Cortex of kidney (tissue), 1 donor: Measurements from ENCODE around the gene GGCX.
"Not testable (repeated sequence)": the region's sequence is repeated elsewhere in the genome, so short reads cannot be mapped to it uniquely, and the experiment has no call there.

Experiments
- DNase-seq: peaks from one replicate; lab custom pipeline; 2025; lab: John Stamatoyannopoulos, UW

Gene GGCX

DNA sequence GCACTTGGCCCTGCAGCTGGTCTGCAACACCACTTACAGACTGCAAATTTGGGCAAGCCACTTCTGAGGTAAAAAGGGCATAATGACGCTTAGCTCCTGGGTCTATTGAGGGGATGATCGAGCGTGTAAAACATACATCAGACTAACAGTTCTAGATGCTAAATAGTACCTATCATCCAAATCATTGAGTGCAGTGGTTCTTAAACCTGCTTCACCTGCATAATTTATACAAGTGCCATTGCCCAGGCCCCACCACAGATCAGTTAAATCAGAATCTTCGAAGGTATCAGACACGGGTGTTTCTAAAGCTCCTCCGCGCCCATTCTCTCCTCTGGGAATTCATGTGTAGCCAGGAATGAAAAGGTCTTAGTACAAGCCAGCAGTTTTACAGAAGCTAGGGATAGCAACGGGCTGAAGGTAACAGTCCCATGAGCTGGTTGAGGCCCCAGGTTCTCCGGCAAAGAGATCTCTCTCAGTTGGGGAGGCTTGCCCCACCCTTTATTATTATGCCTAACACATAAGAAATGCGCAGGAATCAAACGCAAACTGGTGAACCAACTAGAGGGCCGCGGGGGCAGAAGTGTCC, 33.5 kb upstream of the GGCX start:
- no peak for DNase-seq

DNA sequence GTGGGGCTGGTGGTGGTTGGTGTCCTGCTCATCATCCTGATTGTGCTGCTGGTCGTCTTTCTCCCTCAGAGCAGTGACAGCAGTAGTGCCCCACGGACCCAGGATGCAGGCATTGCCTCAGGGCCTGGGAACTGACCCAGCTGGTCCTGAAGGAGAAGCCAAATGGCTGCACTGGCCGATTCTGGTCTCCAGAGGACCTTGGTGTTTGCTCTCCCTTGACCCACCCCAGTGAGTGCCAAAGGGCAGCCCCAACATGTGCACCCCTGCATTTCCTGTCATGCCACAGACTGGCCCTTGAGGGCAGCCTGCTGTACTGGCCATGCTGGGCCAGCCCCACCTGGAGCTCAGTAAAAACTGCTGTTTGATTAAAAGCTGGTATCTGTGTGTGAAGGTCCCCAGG, 31.7 kb upstream of the GGCX start:
- DNase-seq = no peak

DNA sequence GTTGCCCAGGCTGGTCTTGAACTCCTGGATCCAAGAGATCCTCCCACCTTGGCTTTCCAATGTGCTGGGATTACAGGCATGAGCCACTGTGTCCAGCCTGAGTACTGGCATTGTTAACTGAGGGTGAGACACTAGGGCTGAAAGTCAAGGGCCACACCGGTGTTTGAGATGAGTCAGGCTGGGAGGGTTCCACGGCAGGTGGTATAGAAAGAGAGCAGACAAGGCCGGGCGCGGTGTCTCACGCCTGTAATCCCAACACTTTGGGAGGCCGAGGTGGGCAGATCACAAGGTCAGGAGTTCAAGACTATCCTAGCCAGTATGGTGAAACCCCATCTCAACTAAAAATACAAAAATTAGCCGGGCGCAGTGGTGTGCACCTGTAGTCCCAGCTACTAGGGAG, 31.0 kb upstream of the GGCX start:
- not testable (repeated sequence) for DNase-seq

DNA sequence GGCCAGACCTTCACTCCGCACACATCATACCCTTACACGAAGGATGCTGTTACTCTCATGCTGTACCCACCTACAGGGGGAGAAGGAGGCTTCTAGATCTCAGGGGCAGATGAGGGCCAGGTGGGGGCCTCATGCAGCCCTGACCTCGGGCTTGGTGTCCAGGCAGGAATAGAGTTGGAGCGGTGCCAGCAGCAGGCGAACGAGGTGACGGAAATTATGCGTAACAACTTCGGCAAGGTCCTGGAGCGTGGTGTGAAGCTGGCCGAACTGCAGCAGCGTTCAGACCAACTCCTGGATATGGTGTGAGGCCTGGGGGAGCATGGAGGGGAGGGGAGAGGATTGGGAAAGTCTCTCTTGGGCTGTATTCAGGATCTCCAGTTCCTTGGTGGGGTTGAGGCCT, 30.3 kb upstream of the GGCX start:
- DNase-seq = no peak

DNA sequence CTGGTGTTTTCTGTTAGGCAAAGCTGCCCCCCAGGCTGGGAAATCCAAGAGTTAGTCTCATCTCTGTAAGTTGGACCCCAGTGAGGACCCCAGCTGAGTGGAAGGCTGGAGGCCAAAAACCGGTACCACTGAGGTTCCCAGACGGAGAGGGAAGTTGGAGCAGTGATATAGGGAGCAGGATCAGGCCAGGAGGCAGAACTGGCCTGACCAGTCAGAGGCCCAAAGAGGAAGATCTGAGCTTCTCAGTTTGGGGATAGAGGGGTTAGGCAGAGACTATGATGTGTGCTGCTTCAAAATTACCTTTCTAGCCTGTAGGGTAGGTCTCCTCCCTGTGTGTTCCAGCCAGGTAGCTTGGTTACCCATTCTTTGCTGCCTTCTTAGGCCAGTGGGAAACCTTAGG, 29.7 kb upstream of the GGCX start:
- DNase-seq = no peak

DNA sequence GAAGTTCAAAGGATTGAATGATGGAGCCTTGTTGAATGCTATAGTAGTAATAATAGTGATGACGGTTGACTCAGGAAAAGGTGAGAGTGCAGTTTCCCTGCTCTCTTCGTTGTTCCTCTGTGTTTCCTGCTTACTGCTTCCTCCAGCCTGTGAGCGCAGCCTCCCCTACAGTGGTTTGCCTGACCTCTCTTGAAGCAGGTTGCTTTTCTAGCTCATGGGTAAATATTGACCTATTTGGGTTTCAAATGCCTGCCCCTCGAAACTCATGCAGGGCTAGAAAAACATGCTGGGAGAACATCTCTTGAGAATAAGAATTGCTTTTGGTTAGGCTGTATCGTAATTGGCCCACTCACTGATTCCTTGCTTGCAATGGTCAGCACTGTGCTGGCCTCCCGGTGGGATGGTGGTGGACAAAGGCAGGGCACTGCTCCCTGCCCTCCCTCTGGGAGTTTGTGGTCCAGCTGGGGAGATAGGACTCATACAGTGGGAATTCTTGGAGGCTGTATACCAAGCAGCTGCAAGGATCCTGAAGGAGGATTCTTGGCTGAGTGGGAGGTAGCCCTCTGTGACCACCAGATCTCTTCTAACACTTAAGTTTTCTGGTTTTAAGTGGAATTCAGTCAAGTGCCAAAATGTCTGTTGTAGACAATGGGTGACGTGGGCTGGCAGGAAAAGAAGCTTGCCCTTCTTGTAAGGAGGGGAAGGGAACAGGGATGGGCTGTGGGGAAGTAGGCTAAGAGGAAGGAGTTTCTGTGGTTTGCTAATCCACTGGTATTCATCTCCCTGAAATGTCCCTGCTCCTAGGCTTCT, 28.9 kb upstream of the GGCX start:
- no peak for DNase-seq

DNA sequence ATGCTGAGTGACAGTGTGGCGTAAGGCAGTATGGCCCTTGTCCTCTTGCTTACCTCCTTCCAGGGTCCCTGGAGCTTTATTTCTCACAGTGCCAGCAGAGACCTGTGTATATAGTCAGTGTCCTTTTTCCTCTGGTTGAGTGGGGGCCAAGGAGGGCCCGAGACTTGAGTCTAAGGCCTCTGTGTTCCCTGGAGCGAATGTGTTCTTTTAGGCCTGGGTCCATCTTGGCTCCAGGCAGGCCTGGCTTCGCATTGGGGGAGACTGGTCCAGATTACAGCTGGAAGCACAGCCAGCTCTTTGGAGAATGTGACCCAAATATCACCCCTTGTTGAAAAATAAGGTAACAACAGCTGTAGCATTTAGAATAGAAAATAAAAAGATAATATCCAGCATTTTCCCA, 27.9 kb upstream of the GGCX start:
- DNase-seq = no peak

DNA sequence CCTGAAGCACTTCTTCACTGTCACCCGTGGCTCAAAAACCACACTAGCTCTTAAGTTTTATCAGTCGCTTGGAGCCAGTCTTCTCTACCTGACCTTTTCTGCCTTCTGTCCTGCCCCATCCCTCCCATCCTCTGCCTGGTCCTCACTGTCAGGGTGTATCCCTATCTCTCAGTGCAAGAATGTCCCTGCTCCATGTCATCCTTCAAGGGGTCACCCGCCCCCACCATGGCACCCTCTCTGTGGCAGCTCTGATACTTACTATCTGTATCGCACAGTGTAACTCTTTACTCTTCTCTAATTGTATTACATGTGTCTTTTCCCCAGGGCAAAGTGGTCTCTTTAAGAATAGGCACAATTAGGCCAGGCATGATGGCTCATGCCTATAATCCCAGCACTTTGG, 27.4 kb upstream of the GGCX start:
- no peak for DNase-seq

DNA sequence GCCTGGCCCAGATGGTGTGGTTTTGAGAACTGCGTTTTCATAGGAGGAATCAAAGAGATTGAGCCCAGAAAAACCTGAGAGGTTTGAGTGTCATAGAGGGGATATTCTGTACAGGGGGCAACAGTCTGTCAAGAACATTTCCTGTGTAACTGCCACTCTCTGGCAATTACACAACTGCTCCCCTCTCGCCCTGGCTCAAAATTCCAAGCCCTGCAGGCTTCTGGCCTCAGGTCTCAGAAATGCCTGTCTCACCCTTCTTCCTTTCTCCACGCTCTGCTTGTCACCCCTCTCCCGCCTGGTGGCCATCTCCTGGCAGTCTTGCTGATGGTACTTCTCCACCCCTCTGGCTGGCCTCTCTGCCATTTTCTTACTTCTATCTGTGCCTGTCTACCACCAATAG, 26.9 kb upstream of the GGCX start:
- no peak for DNase-seq

DNA sequence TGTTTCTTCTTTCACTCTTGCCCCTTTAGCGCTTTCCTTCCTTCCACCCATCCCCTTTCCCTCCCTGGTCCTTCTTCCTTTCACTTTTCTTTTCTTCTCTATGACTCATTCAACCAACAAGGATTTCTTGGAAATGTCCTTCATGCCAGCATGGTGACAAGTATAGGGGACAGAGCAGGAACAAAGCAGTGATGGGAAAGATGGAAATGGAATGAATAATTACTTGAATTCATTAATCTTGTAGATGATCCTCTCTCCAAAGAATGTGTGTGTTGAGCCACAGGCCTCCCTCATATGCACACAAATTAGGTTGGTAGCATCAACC, 24.4 kb upstream of the GGCX start:
- no peak for DNase-seq

DNA sequence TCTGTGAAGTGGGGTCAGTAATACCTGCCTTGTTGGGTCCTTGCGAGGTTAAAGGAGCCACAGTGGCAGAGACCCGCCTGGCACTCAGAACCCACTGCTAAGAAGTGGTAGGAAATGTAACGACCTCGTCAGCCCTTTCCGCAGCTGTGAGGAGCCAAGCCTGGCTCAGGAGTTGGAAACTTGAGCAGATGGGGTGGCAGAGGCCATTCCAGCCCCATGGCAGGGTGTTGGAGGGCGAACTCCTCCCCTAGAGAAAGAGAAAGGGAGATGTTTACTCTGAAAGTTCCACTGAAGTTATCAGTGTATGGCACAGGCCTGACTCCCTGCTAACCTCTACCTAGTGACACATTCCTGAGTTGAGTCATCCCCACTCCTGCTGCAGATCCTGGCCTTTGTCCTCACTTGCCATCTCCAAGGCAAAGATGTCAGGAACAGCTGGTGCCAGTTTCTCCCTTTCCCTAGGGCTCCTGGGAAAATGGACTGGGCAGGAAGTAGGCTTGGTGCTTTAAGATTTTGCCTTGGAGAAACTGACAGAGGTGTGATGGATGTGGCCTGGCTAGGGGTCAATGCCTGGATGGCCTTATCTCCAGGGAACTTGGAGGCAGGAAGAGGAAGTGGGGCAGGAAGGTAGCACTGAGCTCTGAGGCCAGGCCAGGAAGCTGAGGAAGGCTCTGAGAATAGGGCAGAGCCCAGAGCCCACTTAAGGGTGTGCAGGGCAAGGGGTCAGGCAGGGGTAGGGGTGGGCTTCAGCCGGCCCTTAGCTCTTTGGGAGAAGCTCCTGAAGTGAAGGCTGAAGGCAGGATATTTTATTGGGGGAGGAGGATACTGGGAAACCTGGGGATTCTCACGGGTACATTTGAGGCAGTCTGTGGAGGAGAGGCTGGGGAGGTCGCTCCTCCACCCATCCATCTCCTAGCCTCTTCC, 23.8 kb upstream of the GGCX start:
- no peak for DNase-seq

DNA sequence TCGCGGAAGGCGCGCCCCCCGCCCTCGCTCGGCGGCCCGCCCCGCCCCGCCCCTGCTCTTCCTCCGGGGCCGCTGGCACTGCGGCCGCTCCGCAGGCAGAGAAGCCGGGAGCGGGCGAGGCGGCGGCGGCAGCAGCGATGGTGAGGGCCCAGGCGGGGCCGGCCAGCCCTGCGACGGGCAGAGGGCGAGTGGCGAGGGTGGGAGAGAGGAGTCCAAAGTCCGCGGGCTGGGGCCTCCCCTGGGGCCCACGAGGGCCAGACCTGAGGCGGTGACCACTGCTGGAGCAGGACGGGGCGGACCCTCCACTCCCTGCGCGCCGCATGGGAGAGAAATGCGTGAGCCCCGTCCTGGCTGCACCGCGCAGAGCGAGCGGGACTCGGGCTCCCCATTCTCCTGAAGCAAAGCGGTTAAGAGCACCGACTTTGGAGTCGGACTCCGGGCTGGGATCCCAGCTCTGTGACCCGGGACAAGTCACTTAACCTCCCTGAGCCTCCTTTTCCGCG, 23.1 kb upstream of the GGCX start, which contains the start of gene VAMP5:
TSS of gene VAMP5 (plus strand) at position 78 of the 503 bp plus-strand sequence. CDS start at position 138, 60 bp downstream.
- DNase-seq = no peak

DNA sequence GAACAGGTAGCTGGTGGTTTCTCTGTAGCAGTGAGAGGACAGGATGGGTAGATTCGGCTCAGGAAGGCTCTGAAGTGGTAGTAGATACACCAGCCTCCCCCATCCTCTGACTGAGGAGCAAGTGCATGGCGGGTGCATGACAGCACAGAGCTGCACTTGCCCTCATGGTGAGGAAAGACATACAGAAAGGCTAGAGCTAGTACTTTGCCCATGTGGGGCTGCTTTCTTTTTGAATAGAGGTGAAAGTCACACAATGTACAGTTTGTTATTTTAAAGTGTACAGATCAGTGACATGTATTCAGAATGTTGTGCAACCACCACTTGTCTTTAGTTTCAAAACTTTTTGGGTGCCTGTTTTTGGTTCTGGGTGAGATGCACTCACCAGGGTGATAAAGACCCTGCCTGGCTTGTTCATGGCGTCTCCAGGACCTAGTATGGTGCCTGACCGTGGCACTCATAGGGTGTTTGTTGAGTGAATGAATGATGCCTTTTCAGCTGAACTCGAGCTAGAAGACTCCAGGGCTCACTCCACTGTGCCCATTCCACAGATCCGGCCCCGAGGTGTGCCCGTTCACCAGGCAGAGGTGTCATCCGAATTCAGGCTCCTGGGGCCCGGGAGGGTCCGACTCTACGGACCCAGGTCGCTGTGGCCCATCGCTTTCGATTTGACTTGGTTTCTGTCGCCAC, 22.5 kb upstream of the GGCX start:
- DNase-seq = no peak

DNA sequence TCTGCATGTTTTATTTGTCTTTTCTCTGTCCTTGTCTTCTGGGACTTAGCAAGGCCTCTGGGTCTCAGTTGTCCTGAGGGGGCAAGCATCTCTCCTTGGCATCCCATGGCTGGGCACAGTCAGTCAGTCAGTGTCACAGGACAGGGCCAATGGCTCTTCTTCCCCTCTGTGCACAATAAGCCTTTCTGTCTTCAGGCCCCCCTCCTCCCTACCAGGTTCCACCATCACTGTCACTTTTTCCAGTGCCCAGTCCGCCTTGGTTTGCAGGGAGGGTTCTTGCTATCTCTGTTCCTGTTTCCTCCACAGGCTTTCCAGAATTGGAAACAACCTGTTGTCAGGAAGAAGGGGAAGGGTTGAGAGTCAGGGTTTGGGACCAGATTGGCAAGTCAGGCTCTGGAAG, 21.2 kb upstream of the GGCX start:
- no peak for DNase-seq

DNA sequence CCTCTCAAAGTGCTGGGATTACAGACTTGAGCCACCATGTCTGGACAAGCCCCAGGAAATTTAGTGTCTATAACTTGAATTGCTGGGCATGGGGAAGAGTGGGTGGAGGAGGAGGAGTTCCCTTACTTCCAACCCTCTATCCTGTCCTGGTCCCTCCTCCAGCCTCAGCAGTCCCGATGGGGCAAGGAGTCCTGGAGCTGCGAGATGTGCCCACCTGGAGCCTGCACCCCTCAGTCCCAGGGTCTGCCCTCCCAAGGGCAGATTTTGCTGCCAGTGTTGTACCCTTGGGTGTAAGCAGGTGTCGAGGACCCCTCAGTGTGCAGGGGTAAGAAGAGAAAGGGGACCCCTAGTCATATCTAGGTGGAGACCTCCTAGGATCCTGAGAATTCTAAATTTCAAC, 18.9 kb upstream of the GGCX start:
- DNase-seq = no peak

DNA sequence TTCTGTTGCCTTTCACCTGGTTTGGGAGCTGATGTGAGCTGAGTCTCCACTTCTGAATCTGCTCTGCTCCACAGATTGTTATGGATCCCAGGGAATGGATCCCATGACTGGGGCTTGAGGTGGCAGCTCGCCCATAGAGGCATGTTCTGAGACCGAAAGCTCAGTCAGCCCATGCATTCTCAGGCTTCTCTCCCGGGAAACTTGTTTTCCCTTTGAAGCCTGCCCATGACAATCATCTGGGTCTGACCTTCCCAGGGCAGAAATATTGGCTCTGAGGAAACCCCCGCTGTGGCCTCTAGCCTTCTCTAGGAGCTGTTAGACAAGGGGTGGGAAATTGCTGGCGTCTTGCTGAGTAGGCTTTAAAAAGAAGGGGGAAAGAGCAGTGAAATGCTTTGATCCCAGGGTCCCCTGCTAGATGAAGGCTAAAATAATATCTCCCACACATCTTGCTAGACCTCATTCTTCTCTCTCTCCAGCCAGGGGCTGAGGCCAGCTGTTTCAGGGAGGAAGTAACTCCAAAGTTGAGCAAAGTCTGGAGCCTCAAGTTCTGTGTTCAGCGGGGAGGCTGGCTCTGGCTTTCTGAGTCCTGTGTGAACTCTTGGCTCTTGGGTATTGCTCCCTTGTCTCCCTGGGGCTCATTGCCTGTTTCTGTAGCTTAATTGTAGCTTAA, 18.1 kb upstream of the GGCX start:
- no peak for DNase-seq

DNA sequence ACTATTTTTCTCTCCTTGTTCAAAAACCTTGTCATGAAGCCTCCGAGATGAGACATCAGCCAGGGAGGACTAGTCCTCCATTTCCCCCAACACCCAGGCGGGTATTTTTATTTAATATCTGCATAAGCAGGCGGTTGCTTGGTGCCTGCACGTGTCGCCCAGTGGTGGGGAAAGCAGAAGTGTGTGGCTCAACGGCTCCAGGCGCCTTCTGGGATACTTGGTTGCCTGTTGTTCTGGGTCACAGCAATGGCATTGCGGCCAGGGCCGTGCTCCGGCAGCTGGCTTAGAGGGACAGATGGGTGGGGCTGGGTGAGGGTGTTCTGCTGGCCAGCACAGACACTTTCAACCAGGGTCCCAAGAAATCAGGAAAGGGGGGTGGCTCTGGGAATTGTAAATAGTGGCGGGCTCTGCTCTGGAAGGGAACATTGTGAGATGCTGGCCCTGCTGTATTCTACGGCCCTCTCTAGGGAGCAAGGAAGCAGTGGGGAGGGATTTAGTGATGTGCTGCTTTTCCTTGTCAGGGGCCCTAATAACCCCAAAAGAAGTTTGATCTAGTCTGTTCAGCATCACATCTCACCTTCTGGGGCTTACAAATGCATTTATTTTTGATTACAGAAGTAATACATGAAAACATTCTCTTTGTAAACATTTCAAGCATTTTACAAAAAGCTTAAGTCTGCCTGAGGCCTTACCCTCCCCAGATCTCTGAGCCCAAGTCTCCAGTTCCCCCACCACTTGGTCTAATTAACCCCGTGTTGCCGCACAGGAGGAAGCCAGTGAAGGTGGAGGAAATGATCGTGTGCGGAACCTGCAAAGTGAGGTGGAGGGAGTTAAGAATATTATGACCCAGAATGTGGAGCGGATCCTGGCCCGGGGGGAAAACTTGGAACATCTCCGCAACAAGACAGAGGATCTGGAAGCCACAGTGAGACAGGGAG, 17.2 kb upstream of the GGCX start:
- DNase-seq = no peak

DNA sequence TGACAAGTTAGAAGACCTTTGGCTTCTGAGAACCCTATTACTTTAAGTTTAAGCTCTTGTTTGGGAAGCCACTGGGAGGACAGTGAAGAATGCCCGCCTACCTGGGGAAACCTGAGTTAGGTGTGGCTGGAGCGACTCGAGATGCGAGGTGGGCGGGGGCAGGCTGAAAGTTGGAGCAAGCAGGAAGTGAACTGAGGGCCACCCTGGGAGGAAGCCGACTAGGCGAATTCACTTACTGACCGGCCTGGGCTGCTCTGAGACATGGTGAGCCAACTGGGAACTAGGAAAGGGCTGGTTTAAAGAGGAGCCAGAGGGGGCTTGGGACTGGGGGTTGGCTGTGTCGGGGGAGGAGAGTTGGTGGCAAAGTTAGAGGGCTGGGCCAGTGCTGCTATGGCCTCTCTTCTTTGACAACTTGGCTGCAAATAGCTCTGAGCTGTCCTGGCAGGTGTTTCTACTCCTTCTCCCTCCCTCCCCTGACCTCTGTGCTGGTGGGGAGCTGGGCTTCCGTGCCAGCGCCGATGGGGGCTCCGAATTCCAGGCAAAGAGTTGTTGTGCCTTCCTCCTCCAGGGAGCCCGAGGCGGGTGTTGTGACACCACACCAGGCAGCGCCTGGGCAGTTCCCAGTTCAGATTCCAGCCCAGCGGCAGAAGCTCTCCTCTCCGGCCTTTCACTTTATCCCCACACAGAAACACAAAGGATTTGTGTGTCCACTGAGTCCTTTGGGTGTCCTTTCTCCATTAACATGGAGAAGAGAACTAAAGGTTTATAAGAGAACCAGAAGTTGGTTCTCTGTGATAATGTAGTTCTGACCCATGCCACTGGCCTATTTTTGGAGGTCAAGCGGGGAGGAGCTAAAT, 16.3 kb upstream of the GGCX start, which contains the start of gene VAMP8:
TSS of gene VAMP8 (plus strand) at position 201 of the 857 bp plus-strand sequence. CDS start at position 262, 61 bp downstream.
- no peak for DNase-seq

DNA sequence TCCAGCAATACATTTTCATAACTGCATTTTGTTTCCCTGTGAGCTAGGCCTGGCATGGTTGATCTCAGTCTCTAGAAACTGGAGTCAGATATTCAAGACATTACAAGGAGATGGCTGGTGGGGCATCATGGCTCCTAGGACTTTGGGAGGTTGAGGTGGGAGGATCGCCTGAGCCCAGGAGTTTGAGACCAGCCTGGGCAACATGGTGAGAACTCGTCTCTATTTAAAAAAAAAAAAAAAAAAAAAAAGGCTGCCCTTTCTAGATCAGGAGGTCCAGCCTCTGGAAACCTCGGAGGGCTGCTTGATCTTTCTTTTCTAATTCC, 15.7 kb upstream of the GGCX start:
- no peak for DNase-seq
